Measurements from ENCODE around the gene CDPF1. TPM values are rescaled to one million over a fixed set of nuclear protein-coding genes. Genes with fewer than 3 reads are reported as not detected.
"Not testable (repeated sequence)": the region's sequence is repeated elsewhere in the genome, so short reads cannot be mapped to it uniquely, and the experiment has no call there.

Gene CDPF1
- total RNA-seq, 2 experiments from 2014 or later: 6.8 to 8.2 TPM

DNA sequence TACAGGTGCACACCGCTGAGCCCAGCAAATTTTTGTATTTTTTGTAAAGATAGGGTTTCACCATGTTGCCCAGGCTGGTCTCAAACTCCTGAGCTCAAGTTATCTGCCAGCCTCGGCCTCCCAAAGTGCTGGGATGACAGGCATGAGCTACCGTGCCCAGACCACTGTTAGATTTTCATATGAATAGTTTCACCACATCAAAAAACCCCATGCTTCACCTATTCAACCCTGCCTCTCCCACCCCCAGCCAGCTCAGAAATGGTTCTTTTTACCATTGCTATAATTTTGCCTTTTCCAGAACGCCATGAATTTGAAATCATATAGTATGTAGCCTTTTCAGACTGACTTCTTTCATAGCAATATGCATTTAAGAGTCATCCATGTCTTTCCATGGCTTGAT, 37.9 kb downstream of the CDPF1 start:
- no peak overlapping the region for H3K4me3 Mint-ChIP-seq
- intact Hi-C loops (cut with micrococcal nuclease): loop anchor here (2.0 kb wide), 1 partner anchor 39 kb away; the partner anchor contains the start of gene CDPF1
- peak; percentile 38 for DNase-seq
- CTCF ChIA-PET: interaction anchor here (0.6 to 1.1 kb wide), 2 partner anchors 17 to 30 kb away, joined by 3 read pairs; no protein-coding TSS in a partner anchor
- H3K27me3 Mint-ChIP-seq: no peaks in the 10 kb centered on the region
- H3K4me1 Mint-ChIP-seq (ENCODE audit: low read depth): peaks cover 12% of the 10 kb centered on the region
- H3K36me3 Mint-ChIP-seq: peaks cover 49% of the 10 kb centered on the region
- H3K9me3 Mint-ChIP-seq: peaks cover 18% of the 10 kb centered on the region
- POLR2A ChIA-PET: no interaction called here
- no peak overlapping the region for H3K27ac Mint-ChIP-seq

DNA sequence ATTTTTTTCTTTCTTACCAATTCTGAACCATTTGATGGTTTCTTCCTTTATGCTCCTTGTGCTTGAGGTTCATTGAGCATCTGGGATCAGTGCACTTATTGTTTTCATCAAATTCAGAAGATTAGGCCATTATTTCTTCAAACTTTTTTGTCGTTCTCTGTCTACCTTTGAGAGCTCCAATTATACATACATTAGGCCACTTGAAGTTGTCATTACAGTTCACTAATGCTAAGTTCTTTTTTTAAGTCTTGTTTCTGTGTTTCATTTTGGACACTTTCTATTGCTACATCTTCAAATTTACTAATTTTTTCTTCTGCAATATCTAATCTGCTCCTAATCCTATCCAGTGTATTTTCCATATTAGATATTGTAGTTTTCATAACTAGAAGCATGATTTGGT, 40.8 kb downstream of the CDPF1 start:
- H3K9me3 Mint-ChIP-seq: peaks cover 18% of the 10 kb centered on the region
- peaks cover 12% of the 10 kb centered on the region for H3K4me1 Mint-ChIP-seq (ENCODE audit: low read depth)
- intact Hi-C loops (cut with micrococcal nuclease): no loop called here
- no peak for DNase-seq
- no peak overlapping the region for H3K4me3 Mint-ChIP-seq
- H3K36me3 Mint-ChIP-seq: peaks cover 49% of the 10 kb centered on the region
- H3K27ac Mint-ChIP-seq: no peak overlapping the region
- H3K27me3 Mint-ChIP-seq: no peaks in the 10 kb centered on the region
- ChIA-PET CTCF (no interaction called here), POLR2A (no interaction called here)

DNA sequence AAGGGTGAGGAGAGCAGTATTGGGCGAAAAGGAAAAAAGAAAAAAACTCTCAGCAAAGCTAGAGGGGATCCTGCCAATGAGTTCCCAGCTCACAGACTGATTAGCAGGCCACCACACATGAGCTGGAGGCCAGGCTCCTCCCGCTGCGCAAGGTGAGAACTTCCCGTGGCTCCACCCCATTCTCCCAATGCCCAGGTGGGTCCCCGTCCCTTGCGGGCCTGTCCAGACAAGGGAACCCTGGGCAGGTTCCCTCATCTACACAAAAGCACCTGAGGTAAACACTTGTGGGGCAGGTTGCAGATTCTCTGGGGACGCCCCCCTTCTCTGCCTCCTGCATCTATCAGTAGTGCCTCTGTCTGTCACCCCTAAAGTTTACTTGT, 46.5 kb downstream of the CDPF1 start:
- Mint-ChIP-seq H3K36me3 (peaks cover 33% of the 10 kb centered on the region), H3K27me3 (no peaks in the 10 kb centered on the region), H3K9me3 (peaks cover 2% of the 10 kb centered on the region), H3K27ac (no peak overlapping the region), H3K4me3 (no peak overlapping the region), H3K4me1 (ENCODE audit: low read depth) (no peaks in the 10 kb centered on the region)
- POLR2A ChIA-PET: no interaction called here
- intact Hi-C loops (cut with micrococcal nuclease): no loop called here
- DNase-seq: no peak
- CTCF ChIA-PET: no interaction called here

DNA sequence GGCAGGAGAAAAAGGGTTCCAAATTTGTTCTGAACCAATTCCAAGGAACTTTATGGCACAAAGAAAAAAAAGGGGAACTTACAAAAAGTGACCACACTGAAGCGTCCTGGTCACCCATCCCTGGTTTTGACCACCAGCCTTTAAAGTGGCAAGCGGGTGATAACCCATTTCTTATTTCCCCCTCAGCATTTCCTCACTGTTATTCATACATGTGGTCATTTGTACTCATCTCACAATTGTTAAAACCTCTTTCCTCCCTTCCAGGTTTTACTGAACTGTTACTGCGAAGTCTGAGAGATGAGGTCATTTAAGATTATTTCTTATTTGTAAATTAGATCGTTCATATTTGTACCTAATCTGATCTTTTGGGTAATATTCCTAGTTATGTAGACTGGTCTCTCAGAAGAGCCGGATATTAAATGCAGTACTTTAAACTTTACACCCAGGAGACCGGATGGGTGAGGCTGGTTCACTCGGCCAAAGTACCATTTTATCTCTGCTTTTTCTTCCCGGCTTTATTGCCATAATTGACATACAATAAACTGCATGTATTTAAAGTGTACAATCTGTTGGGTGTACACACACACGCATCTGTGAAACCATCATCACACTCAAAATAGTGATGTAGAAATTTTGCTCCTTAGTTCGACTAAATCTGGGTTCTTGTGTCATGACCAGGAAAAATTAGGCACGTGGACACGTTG, 47.0 kb downstream of the CDPF1 start:
- H3K4me1 Mint-ChIP-seq (ENCODE audit: low read depth): no peaks in the 10 kb centered on the region
- DNase-seq: no peak
- ChIA-PET POLR2A (no interaction called here), CTCF (no interaction called here)
- intact Hi-C loops (cut with micrococcal nuclease): no loop called here
- no peak overlapping the region for H3K4me3 Mint-ChIP-seq
- H3K27ac Mint-ChIP-seq: no peak overlapping the region
- H3K9me3 Mint-ChIP-seq: no peaks in the 10 kb centered on the region
- H3K36me3 Mint-ChIP-seq: peaks cover 29% of the 10 kb centered on the region
- no peaks in the 10 kb centered on the region for H3K27me3 Mint-ChIP-seq

DNA sequence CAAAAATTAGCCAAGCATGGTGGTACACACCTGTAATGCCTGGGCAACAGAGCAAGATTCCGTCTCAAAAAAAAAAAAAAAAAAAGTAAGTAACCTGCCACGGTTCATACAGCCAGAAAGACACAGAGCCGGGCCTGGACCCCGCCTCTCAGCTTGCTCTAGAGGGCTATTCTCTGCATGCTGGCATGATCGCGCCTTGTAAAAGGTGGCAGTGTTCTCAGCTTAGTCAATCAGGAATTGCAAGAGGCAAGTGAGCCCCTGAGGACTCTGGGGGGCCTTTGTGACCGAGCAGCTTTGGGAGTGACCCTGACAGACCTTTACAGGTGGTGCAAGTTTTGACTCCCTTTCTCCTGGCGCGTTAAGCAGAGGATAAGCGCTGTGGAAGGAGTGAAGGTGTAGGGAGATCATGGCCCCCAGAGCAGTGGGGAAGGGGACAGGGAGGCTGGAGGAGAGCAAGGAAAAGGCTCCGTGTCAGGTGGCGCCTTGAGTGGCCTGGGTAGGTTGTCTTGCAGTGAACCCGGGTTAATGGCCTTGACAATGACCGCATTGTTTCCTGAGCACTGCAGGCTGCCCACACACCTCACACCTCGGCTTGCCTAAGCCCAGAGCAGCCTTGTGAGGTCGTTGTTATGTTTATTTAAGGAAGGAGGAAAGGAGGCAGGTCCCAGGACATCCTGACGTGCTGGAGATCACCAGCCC, 48.9 kb downstream of the CDPF1 start:
- intact Hi-C loops (cut with micrococcal nuclease): no loop called here
- CTCF ChIA-PET: no interaction called here
- H3K27ac Mint-ChIP-seq: no peak overlapping the region
- POLR2A ChIA-PET: no interaction called here
- H3K4me3 Mint-ChIP-seq: no peak overlapping the region
- H3K4me1 Mint-ChIP-seq (ENCODE audit: low read depth): no peaks in the 10 kb centered on the region
- no peaks in the 10 kb centered on the region for H3K27me3 Mint-ChIP-seq
- no peak for DNase-seq
- peaks cover 29% of the 10 kb centered on the region for H3K36me3 Mint-ChIP-seq
- H3K9me3 Mint-ChIP-seq: no peaks in the 10 kb centered on the region

DNA sequence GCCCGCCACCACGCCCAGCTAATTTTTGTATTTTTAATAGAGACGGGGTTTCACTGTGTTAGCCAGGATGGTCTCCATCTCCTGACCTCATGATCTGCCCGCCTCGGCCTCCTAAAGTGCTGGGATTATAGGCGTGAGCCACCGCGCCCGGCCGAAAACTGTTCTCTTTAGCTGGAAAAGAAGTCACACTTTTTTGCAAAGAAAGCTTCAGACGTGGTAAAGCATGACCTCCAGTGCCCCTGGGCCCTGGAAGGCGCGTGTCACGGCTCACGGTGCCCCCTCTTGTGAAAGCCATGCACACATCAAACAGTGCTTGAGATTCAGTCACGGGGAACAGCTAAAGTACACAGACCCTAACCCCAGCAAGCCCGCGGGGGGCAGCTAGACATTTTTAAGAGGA, 51.3 kb downstream of the CDPF1 start:
- CTCF ChIA-PET: interaction anchor here (0.7 to 0.9 kb wide), 2 partner anchors 82 to 344 kb away, joined by 3 read pairs; no protein-coding TSS in a partner anchor
- H3K9me3 Mint-ChIP-seq; DNase-seq; H3K4me3 Mint-ChIP-seq; intact Hi-C loops (cut with micrococcal nuclease); H3K27ac Mint-ChIP-seq; POLR2A ChIA-PET; H3K4me1 Mint-ChIP-seq (ENCODE audit: low read depth); H3K27me3 Mint-ChIP-seq: not testable (repeated sequence)
- H3K36me3 Mint-ChIP-seq: peaks cover 14% of the 10 kb centered on the region

DNA sequence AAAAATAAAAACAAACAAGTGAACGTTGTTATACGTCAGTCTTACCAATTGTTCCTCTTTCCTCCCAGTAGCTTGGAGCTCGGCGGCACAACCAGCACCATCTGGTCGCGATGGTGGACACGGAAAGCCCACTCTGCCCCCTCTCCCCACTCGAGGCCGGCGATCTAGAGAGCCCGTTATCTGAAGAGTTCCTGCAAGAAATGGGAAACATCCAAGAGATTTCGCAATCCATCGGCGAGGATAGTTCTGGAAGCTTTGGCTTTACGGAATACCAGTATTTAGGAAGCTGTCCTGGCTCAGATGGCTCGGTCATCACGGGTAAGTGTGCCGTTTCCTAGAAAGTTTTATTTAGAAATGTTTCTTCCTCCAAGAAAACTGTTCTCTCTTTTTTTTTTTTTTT, 51.8 kb downstream of the CDPF1 start:
- Mint-ChIP-seq H3K4me1 (ENCODE audit: low read depth) (no peaks in the 10 kb centered on the region), H3K36me3 (peaks cover 9% of the 10 kb centered on the region), H3K9me3 (no peaks in the 10 kb centered on the region), H3K27ac (no peak overlapping the region), H3K27me3 (no peaks in the 10 kb centered on the region), H3K4me3 (no peak overlapping the region)
- POLR2A ChIA-PET: interaction anchor here (0.6 kb wide), 1 partner anchor 30 kb away, joined by 4 read pairs; no protein-coding TSS in a partner anchor
- CTCF ChIA-PET: interaction anchor here (0.6 kb wide), 1 partner anchor 51 kb away, joined by 3 read pairs; no protein-coding TSS in a partner anchor
- no peak for DNase-seq
- intact Hi-C loops (cut with micrococcal nuclease): no loop called here

DNA sequence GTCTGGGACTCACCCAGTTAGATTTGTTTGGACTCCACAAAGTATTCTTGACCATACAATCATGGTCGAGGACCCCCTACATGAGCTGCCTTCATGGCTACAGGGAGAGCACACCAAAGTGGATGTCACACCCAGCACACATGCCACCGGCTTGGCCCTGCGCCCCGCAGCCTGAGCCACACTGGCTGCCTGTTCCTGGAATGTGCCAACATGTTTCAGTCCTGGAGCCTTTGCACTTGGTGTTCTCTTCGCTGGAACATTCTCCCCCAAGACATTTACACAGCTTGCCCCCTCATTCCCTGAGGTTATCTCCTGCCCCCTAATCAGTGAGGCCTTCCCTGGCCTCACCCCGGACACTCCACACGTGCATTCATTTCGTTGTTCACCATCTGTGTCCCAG, 53.8 kb downstream of the CDPF1 start:
- peaks cover 10% of the 10 kb centered on the region for H3K36me3 Mint-ChIP-seq
- no peaks in the 10 kb centered on the region for H3K9me3 Mint-ChIP-seq
- intact Hi-C loops (cut with micrococcal nuclease): no loop called here
- POLR2A ChIA-PET: no interaction called here
- H3K4me1 Mint-ChIP-seq (ENCODE audit: low read depth): no peaks in the 10 kb centered on the region
- H3K4me3 Mint-ChIP-seq: no peak overlapping the region
- CTCF ChIA-PET: no interaction called here
- H3K27me3 Mint-ChIP-seq: no peaks in the 10 kb centered on the region
- no peak for DNase-seq
- H3K27ac Mint-ChIP-seq: no peak overlapping the region

DNA sequence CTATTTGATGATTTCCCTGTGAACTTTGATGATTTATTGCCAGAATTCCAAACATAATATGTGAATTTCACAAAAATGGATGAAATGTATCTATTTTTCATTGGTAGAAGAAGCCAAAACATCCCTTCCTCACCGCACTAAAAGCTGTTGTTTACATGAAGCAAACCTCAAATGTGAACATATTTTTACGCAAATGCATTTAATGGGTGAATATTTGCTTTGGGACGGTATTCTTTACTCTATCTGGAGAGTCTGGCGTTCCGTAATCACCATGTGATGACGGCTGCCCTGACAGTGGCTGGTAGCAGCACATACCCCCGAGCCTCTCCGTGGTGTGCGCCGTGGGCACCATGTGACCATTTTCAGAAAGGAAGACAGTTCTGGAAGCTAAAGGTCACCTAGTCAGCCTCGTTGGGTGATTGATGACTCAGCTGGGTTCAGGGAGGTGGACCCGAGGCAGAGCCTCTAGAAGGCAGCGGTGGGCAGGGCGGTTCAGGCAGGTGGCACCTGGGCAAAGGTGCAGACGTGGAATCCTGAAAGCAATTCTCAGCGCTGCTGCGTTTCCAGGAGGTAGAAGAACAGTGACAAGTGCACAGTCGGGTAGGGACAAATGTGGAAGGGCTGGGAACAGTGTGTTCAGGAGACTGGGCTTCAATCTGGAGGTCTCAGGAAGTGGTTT, 54.5 kb downstream of the CDPF1 start:
- ChIA-PET POLR2A (no interaction called here), CTCF (no interaction called here)
- DNase-seq: no peak
- intact Hi-C loops (cut with micrococcal nuclease): no loop called here
- no peak overlapping the region for H3K27ac Mint-ChIP-seq
- H3K27me3 Mint-ChIP-seq: no peaks in the 10 kb centered on the region
- no peak overlapping the region for H3K4me3 Mint-ChIP-seq
- no peaks in the 10 kb centered on the region for H3K9me3 Mint-ChIP-seq
- H3K4me1 Mint-ChIP-seq (ENCODE audit: low read depth): no peaks in the 10 kb centered on the region
- peaks cover 10% of the 10 kb centered on the region for H3K36me3 Mint-ChIP-seq

Other genes with a start within 250 kb of the CDPF1 start
- gene PPARA, start 99.8 kb downstream of the CDPF1 start, total RNA-seq: 10 to 100 TPM; 11.1 to 13.3 TPM
- not detected for gene PKDREJ, start 13.1 kb upstream of the CDPF1 start, total RNA-seq
- 1 to 10 TPM; 8.7 to 9.4 TPM for gene TTC38, start 17.7 kb upstream of the CDPF1 start, total RNA-seq
- gene GTSE1, start 46.6 kb upstream of the CDPF1 start, total RNA-seq: 10 to 100 TPM; 39.9 to 42.6 TPM
- gene TRMU, start 85.4 kb upstream of the CDPF1 start, total RNA-seq: 10 to 100 TPM; 61.3 to 63.2 TPM